GM21526 (cell line): ENCODE results near the gene FBXO47.
"Not testable (repeated sequence)": the region's sequence is repeated elsewhere in the genome, so short reads cannot be mapped to it uniquely, and the experiment has no call there.

Experiments
- ATAC-seq: cut with Tn5 transposase; IDR thresholded peaks from one replicate; pipeline ENCODE4 v1.9.1; 2021; ENCODE audit warnings: moderate library complexity; ENCODE audit not compliant: unreplicated experiment, low FRiP score

Gene FBXO47

GRCh38 chr17:38925263-38925995 is 41.8 kb downstream of the FBXO47 start, which contains the start of gene LASP1NB:
Gene LASP1NB (plus strand): TSS chr17:38925614.
- ATAC-seq: no peak

GRCh38 chr17:38922538-38923297 is 44.5 kb downstream of the FBXO47 start:
- ATAC-seq: no peak

GRCh38 chr17:38921756-38922411 is 45.3 kb downstream of the FBXO47 start:
- no peak for ATAC-seq

- ATAC-seq: no peak
Measured at GRCh38 chr17:38920374-38921291, 46.6 kb downstream of the FBXO47 start.

GRCh38 chr17:38919316-38920078 is 47.7 kb downstream of the FBXO47 start:
- ATAC-seq: no peak

GRCh38 chr17:38918916-38919315 is 48.3 kb downstream of the FBXO47 start:
- no peak for ATAC-seq

GRCh38 chr17:38918129-38918913 is 48.9 kb downstream of the FBXO47 start:
- ATAC-seq: no peak

GRCh38 chr17:38917259-38917658 is 49.9 kb downstream of the FBXO47 start:
- no peak for ATAC-seq

- no peak for ATAC-seq
Measured at GRCh38 chr17:38916771-38917170, 50.4 kb downstream of the FBXO47 start.

GRCh38 chr17:38915639-38915995 is 51.6 kb downstream of the FBXO47 start:
- no peak for ATAC-seq

GRCh38 chr17:38914741-38915638 is 52.2 kb downstream of the FBXO47 start:
- no peak for ATAC-seq

- ATAC-seq: no peak
Measured at GRCh38 chr17:38912221-38912813, 54.9 kb downstream of the FBXO47 start.

GRCh38 chr17:38911731-38912081 is 55.5 kb downstream of the FBXO47 start:
- ATAC-seq: not testable (repeated sequence)

GRCh38 chr17:38911081-38911730 is 56.0 kb downstream of the FBXO47 start:
- ATAC-seq: no peak

- ATAC-seq: no peak
Measured at GRCh38 chr17:38910325-38910724, 56.9 kb downstream of the FBXO47 start.

- ATAC-seq: no peak
Measured at GRCh38 chr17:38908676-38909181, 58.5 kb downstream of the FBXO47 start.
